HCT116 (cell line): ENCODE measurements around the gene IGSF21. TPM values are rescaled to one million over a fixed set of nuclear protein-coding genes. Genes with fewer than 3 reads are reported as not detected.

Source experiments
- ATAC-seq: fragments of 200-7000 bp; cut with Tn5 transposase; 2 replicates; pipeline ENCODE4 v1.9.1; 2020; ENCODE audit warnings: mild to moderate bottlenecking, moderate library complexity
- BruUV-seq: library from RNA; stranded (reverse); fragments of 400-500 nt; replicated peaks from 2 replicates; lab custom pipeline; 2021; lab: Mats Ljungman, UMichigan
- CTCF ChIA-PET: fragments of 300-600 bp; sonication (Branson Sonifier 250); formaldehyde crosslinking; loops from one replicate; lab custom pipeline; 2021; ENCODE audit warnings: antibody characterized with exemption; lab: Charles Lee
- POLR2A ChIA-PET: fragments of 300-600, 350-600 bp; sonication (Branson Sonifier 250); formaldehyde crosslinking; loops from one replicate; lab custom pipeline; 2021; ENCODE audit warnings: antibody characterized with exemption; lab: Charles Lee
- RAD21 ChIA-PET, 2 experiments: fragments of 300-600 bp; sonication (Branson Sonifier 250); formaldehyde crosslinking; loops; one replicate each; lab custom pipeline; 2023; ENCODE audit warnings: low total read pairs in 2 of 2; ENCODE audit not compliant: uncharacterized antibody in 2 of 2, unreplicated experiment in 2 of 2, low non-redundant PET in 1 of 2; lab: Charles Lee
- DNase-seq: peaks from one replicate; pipeline ENCODE4 v3.0.0-alpha.2; 2010; ENCODE audit warnings: low read depth, low spot score
- H2AFZ ChIP-seq: fragments of 200-600 bp; shearing (Covaris generic), sonication (generic); 2 replicates; pipeline ENCODE4 v1.6.1; 2017; ENCODE audit warnings: low read depth, mixed run types, mixed read lengths, antibody characterized with exemption, low read length; ENCODE audit not compliant: poor library complexity, severe bottlenecking
- H3K27ac ChIP-seq: 2 replicates; pipeline ENCODE4 v1.5.1; 2012; ENCODE audit warnings: low read depth, low read length
- H3K27me3 ChIP-seq: fragments of 200-600 bp; sonication (generic); 2 replicates; pipeline ENCODE4 v1.6.1; 2016; ENCODE audit warnings: mixed run types, low read length, mixed read lengths; ENCODE audit not compliant: insufficient read depth
- H3K36me3 ChIP-seq, 2 experiments: fragments of 200-500 bp in 1 of 2; fragments of 200-600 bp in 1 of 2; sonication (Bioruptor generic) in 1 of 2; sonication (generic) in 1 of 2; 2 replicates each; pipeline versions ENCODE4 v1.5.1 to v1.6.1; 2014 to 2016; ENCODE audit warnings: low read length in 2 of 2, inconsistent platforms in 1 of 2, mixed read lengths in 1 of 2, mixed run types in 1 of 2; ENCODE audit not compliant: insufficient read depth in 2 of 2, control insufficient read depth in 1 of 2
- H3K4me1 ChIP-seq, 2 experiments: fragments of 200-600 bp in 1 of 2; sonication (generic) in 1 of 2; 2 replicates each; pipeline versions ENCODE4 v1.5.1 to v1.6.1; 2012 to 2017; ENCODE audit warnings: low read length in 2 of 2, inconsistent platforms in 1 of 2, mild to moderate bottlenecking in 1 of 2, mixed read lengths in 1 of 2, mixed run types in 1 of 2, moderate library complexity in 1 of 2; ENCODE audit not compliant: insufficient read depth in 2 of 2, control insufficient read depth in 1 of 2
- H3K4me2 ChIP-seq: fragments of 200-600 bp; sonication (generic); 2 replicates; pipeline ENCODE4 v1.6.1; 2017; ENCODE audit warnings: mixed run types, low read length, mixed read lengths
- H3K4me3 ChIP-seq, 2 experiments: fragments of 200-600 bp in 1 of 2; sonication (generic) in 1 of 2; replicated peaks in 1 of 2; 2 replicates each; pipeline ENCODE4 v1.5.1; 2011 to 2016; ENCODE audit warnings: low read length in 2 of 2, control low read depth in 1 of 2, low read depth in 1 of 2, mild to moderate bottlenecking in 1 of 2, mixed read lengths in 1 of 2, mixed run types in 1 of 2
- H3K79me2 ChIP-seq: fragments of 200-600 bp; sonication (generic); 2 replicates; pipeline ENCODE4 v1.6.1; 2017; ENCODE audit warnings: mild to moderate bottlenecking, mixed run types, low read length, moderate library complexity, mixed read lengths; ENCODE audit not compliant: insufficient read depth
- H3K9ac ChIP-seq: fragments of 200-600 bp; sonication (generic); 2 replicates; pipeline ENCODE4 v1.6.1; 2016; ENCODE audit warnings: low read length, mixed read lengths
- H3K9me2 ChIP-seq: fragments of 200-600 bp; sonication (generic), shearing (Covaris generic); 2 replicates; pipeline ENCODE4 v1.6.1; 2017; ENCODE audit warnings: mixed run types, mild to moderate bottlenecking, moderate library complexity; ENCODE audit not compliant: insufficient read depth
- H3K9me3 ChIP-seq, 2 experiments: fragments of 200-500 bp in 1 of 2; fragments of 200-600 bp in 1 of 2; sonication (Bioruptor generic) in 1 of 2; sonication (generic) in 1 of 2; 2 replicates each; pipeline ENCODE4 v1.6.1; 2014 to 2017; ENCODE audit warnings: low read length in 2 of 2, mixed read lengths in 2 of 2, inconsistent platforms in 1 of 2, low read depth in 1 of 2, mild to moderate bottlenecking in 1 of 2, mixed run types in 1 of 2, moderate library complexity in 1 of 2; ENCODE audit not compliant: control insufficient read depth in 1 of 2, insufficient read depth in 1 of 2
- H4K20me1 ChIP-seq: fragments of 200-600 bp; sonication (generic), shearing (Covaris generic); 2 replicates; pipeline ENCODE4 v1.6.1; 2017; ENCODE audit warnings: mixed run types, mild to moderate bottlenecking, moderate library complexity; ENCODE audit not compliant: insufficient read depth
- ATF3 ChIP-seq: IDR thresholded peaks from 2 replicates; pipeline ENCODE4 v1.6.1; 2012
- CEBPB ChIP-seq: IDR thresholded peaks from 2 replicates; pipeline ENCODE4 v1.6.1; 2012; ENCODE audit warnings: low read depth
- EGR1 ChIP-seq: IDR thresholded peaks from 2 replicates; pipeline ENCODE4 v1.6.1; 2012; ENCODE audit warnings: low read depth
- ELF1 ChIP-seq: IDR thresholded peaks from 2 replicates; pipeline ENCODE4 v1.6.1; 2012; ENCODE audit warnings: low read depth, borderline replicate concordance
- EZH2 ChIP-seq: fragments of 200-600 bp; sonication (generic); IDR thresholded peaks from 2 replicates; pipeline ENCODE4 v1.6.1; 2017; ENCODE audit warnings: antibody characterized with exemption, mixed run types
- EZH2phosphoT487 ChIP-seq: fragments of 200-600 bp; IDR thresholded peaks from 2 replicates; pipeline ENCODE4 v1.6.1; 2018; ENCODE audit warnings: antibody characterized with exemption, borderline replicate concordance
- JUND ChIP-seq: IDR thresholded peaks from 2 replicates; pipeline ENCODE4 v1.6.1; 2012
- POLR2AphosphoS5 ChIP-seq: IDR thresholded peaks from 2 replicates; pipeline ENCODE4 v1.6.1; 2011; ENCODE audit warnings: mild to moderate bottlenecking, low read depth, low read length, moderate library complexity
- REST ChIP-seq: IDR thresholded peaks from 2 replicates; pipeline ENCODE4 v1.6.1; 2012; ENCODE audit warnings: low read depth
- TCF7L2 ChIP-seq: IDR thresholded peaks from 2 replicates; pipeline ENCODE4 v1.7.0; 2011; ENCODE audit warnings: borderline replicate concordance, inconsistent platforms; ENCODE audit not compliant: insufficient read depth, insufficient read length; ENCODE audit errors: extremely low read depth
- ZFX ChIP-seq: fragments of 450-650 bp; IDR thresholded peaks from 2 replicates; pipeline ENCODE4 v1.6.1; 2017
- ZNF274 ChIP-seq: fragments of 200-500 bp; sonication (Bioruptor generic); IDR thresholded peaks from 2 replicates; pipeline ENCODE4 v1.6.1; 2014; ENCODE audit warnings: mild to moderate bottlenecking, low read depth, low read length, inconsistent platforms
- intact Hi-C: fragments of 100-400 bp; cut with micrococcal nuclease; formaldehyde crosslinking; loops from 2 replicates; pipeline ENCODE4 v1.10.0; 2022
- total RNA-seq: library from RNA; stranded (reverse); gene quantifications from one replicate; pipeline ENCODE4 v1.2.1, GENCODE V29; 2021; ENCODE audit not compliant: unreplicated experiment
- TF ChIP-seq, protein P1 (sequence below): IDR thresholded peaks from 2 replicates; pipeline ENCODE4 v1.6.1; 2012

Gene IGSF21
- total RNA-seq, 1 experiment from 2014 or later: not detected

- Histone ChIP-seq H3K4me3 (no peak overlapping the region), H3K9ac (no peak overlapping the region), H2AFZ (no peak overlapping the region), H3K36me3 (no peaks in the 10 kb centered on the region), H3K79me2 (no peaks in the 10 kb centered on the region), H3K27me3 (peaks cover 10% of the 10 kb centered on the region; the same call in 1 of the 2 replicates)
- ChIA-PET POLR2A (no interaction called here), RAD21 (no interaction called here), CTCF (no interaction called here)
- DNase-seq: no peak
- TF ChIP-seq EZH2phosphoT487 (no peak), POLR2AphosphoS5 (no peak)
- TF ChIP-seq, protein P1, sequence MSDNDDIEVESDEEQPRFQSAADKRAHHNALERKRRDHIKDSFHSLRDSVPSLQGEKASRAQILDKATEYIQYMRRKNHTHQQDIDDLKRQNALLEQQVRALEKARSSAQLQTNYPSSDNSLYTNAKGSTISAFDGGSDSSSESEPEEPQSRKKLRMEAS: no peak
- TF ChIP-seq, all 23 proteins: peak for 0
- peaks cover 0 to 8% of the 10 kb centered on the region in 2 experiments; a peak in 2 of 4 replicates for H3K4me1 ChIP-seq
- no peak overlapping the region for H3K27ac ChIP-seq
- BruUV-seq: no TSS peak
- H4K20me1 ChIP-seq: no peaks in the 10 kb centered on the region
- no peak overlapping the region for H3K4me2 ChIP-seq
- ATAC-seq: no peak
- intact Hi-C loops: no loop called here
- H3K9me2 ChIP-seq: no peaks in the 10 kb centered on the region
- H3K9me3 ChIP-seq: no peaks in the 10 kb centered on the region
Observed at GRCh38 chr1:18363436-18363835, 255.8 kb downstream of the IGSF21 start.

- Histone ChIP-seq H3K36me3 (no peaks in the 10 kb centered on the region), H4K20me1 (no peaks in the 10 kb centered on the region), H3K27ac (no peak overlapping the region), H3K4me3 (no peak overlapping the region), H3K27me3 (peaks cover 3% of the 10 kb centered on the region; the same call in 1 of the 2 replicates), H3K9ac (no peak overlapping the region), H3K4me2 (no peak overlapping the region), H2AFZ (no peak overlapping the region), H3K9me2 (no peaks in the 10 kb centered on the region), H3K79me2 (no peaks in the 10 kb centered on the region), H3K4me1 (peaks cover 0 to 4% of the 10 kb centered on the region in 2 experiments; a peak in 2 of 4 replicates), H3K9me3 (no peaks in the 10 kb centered on the region)
- POLR2A ChIA-PET: no interaction called here
- BruUV-seq: no TSS peak
- ATAC-seq (no peak), DNase-seq (no peak)
- RAD21 ChIA-PET: no interaction called here
- CTCF ChIA-PET: no interaction called here
- intact Hi-C loops: no loop called here
- no peak for TF ChIP-seq JUND
- no peak for TF ChIP-seq TCF7L2
- no peak for TF ChIP-seq POLR2AphosphoS5
- no peak for TF ChIP-seq REST
- TF ChIP-seq EGR1: no peak
- no peak for TF ChIP-seq EZH2
- TF ChIP-seq CEBPB: no peak
- TF ChIP-seq, protein P1: no peak
- no peak for TF ChIP-seq ZNF274
- no peak for TF ChIP-seq ELF1
- no peak for TF ChIP-seq ZFX
- no peak for TF ChIP-seq ATF3
Observed at GRCh38 chr1:18365099-18365705, 257.6 kb downstream of the IGSF21 start.
